ENCODE results near the gene ATP2B2.

Gene ATP2B2

GRCh38 chr3:10354361-10355015 lies 150.9 kb downstream of the ATP2B2 start:
- Histone ChIP-seq H3K27ac (no peak overlapping the region), H3K4me3 (no peak overlapping the region)
- DNase-seq (ENCODE audit: low spot score): no peak
- TF ChIP-seq CTCF (IDR thresholded peaks at IDR 0.05): no peak

GRCh38 chr3:10353661-10354360 lies 151.6 kb downstream of the ATP2B2 start:
- Histone ChIP-seq H3K4me3 (no peak overlapping the region), H3K27ac (no peak overlapping the region)
- DNase-seq (ENCODE audit: low spot score): no peak
- no peak for TF ChIP-seq CTCF (IDR thresholded peaks at IDR 0.05)

GRCh38 chr3:10353160-10353559 lies 152.2 kb downstream of the ATP2B2 start:
- DNase-seq (ENCODE audit: low spot score): no peak
- no peak for TF ChIP-seq CTCF (IDR thresholded peaks at IDR 0.05)
- Histone ChIP-seq H3K4me3 (no peak overlapping the region), H3K27ac (no peak overlapping the region)

GRCh38 chr3:10352146-10352911 lies 153.1 kb downstream of the ATP2B2 start:
- no peak for TF ChIP-seq CTCF (IDR thresholded peaks at IDR 0.05)
- Histone ChIP-seq H3K4me3 (no peak overlapping the region), H3K27ac (no peak overlapping the region)
- DNase-seq (ENCODE audit: low spot score): no peak

GRCh38 chr3:10351013-10351735 lies 154.2 kb downstream of the ATP2B2 start:
- no peak overlapping the region for H3K4me3 ChIP-seq
- DNase-seq (ENCODE audit: low spot score): no peak
- no peak for TF ChIP-seq CTCF (IDR thresholded peaks at IDR 0.05)
- no peak overlapping the region for H3K27ac ChIP-seq

- H3K27ac ChIP-seq: no peak overlapping the region
- DNase-seq (ENCODE audit: low spot score): no peak
- no peak overlapping the region for H3K4me3 ChIP-seq
- no peak for TF ChIP-seq CTCF (IDR thresholded peaks at IDR 0.05)
These were observed 154.9 kb downstream of the ATP2B2 start for GRCh38 chr3:10350324-10350985.

Data from coronary artery (tissue), 2 donors.